ENCODE data around the gene RER1. TPM values are rescaled to one million over a fixed set of nuclear protein-coding genes. Genes with fewer than 3 reads are reported as not detected.

The RER1 gene
- total RNA-seq, 2 experiments from 2014 or later = 161 to 176 TPM

DNA sequence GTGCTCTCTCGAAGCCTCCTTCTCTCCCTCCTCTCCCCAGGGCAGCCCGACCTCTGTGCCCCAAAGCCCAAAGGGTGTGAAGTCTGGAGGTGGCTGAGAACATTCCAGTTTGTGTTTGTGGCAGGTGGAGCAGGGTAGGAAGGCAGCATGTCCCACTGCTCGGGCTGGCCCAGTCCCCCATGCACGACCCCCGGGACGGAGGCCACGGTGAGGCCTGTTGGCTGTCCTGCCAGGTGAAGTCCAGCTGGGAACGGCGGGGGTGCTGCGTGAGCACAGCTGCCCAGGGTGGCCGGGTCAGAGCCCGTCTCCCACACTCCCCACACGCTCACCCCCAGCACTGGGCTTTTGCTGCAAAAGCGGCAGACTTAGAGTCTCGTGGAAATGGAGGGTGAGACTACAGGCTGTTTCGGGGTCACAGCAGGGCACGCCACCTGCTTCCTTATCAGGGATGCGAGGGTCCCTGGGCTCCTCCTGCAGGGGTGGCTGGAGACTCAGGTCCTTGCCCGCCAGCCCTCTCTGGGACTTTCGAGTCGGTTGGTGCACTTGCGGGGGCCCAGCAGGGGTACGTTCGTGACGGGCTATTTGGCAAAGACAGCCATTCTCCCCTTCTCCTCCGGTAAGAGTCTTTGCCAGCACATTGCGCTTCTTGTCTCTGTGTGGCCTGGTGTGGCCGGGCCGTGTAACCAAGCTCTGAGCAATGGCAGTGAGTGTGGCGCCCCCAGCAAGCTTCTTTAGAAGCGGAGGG is 40.6 kb upstream of the RER1 start:
- H3K4me1 Mint-ChIP-seq = no peaks in the 10 kb centered on the region
- no peaks in the 10 kb centered on the region for H3K27me3 Mint-ChIP-seq
- H3K9me3 Mint-ChIP-seq = no peaks in the 10 kb centered on the region
- no peaks in the 10 kb centered on the region for H3K36me3 Mint-ChIP-seq
- DNase-seq = no peak
- no peak overlapping the region for H3K27ac Mint-ChIP-seq
- H3K4me3 Mint-ChIP-seq = no peak overlapping the region

DNA sequence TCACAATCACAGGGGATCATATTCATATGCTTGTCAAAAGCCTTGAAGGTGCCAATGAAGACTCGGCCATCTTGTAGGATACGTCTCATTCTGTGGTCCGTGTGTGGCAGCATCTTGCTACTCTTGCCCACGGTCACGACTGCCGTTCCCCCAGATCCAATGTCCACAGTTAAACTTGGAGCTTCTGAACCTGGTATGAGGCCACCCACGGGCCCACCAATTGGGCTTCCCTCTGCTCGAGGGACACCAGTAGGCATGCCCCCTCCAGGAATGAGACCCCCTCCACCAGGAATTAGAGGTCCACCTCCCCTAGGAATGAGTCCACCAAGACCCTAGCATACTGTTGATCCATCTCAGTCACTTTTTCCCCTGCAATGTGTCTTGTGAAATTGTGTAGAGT is 39.9 kb upstream of the RER1 start:
- no peaks in the 10 kb centered on the region for H3K36me3 Mint-ChIP-seq
- no peaks in the 10 kb centered on the region for H3K9me3 Mint-ChIP-seq
- H3K4me3 Mint-ChIP-seq = no peak overlapping the region
- no peaks in the 10 kb centered on the region for H3K27me3 Mint-ChIP-seq
- no peak overlapping the region for H3K27ac Mint-ChIP-seq
- no peak for DNase-seq
- no peaks in the 10 kb centered on the region for H3K4me1 Mint-ChIP-seq

DNA sequence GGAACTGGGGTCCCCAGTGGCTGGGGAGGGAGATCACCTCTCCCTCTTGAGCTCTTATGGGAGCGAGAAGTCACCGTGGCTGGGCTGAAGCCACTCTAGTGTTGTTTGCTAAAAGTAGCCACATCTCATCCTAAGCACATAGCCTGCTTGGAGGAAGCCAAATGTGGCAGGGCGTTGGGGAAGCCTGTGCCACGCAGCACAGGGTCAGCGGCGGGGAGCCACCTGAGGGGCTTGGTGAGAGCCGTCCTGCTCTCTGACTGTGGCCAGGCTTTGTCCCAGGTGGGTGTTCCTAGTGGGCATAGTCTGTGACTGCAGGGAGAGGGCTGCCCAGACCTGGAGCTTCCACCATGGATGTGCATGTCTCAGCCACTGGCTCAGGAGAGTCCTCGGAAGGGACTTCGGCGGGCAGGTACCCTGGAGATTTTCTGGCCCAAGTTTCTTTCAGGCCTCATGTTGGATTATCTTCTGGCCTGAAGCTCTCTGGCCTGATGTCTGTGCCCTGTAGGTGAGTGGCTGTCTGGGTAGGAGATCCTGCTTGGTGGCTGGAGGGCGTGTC is 39.2 kb upstream of the RER1 start:
- Mint-ChIP-seq H3K27me3 (no peaks in the 10 kb centered on the region), H3K27ac (no peak overlapping the region), H3K36me3 (no peaks in the 10 kb centered on the region), H3K4me1 (no peaks in the 10 kb centered on the region), H3K4me3 (no peak overlapping the region), H3K9me3 (no peaks in the 10 kb centered on the region)
- no peak for DNase-seq

DNA sequence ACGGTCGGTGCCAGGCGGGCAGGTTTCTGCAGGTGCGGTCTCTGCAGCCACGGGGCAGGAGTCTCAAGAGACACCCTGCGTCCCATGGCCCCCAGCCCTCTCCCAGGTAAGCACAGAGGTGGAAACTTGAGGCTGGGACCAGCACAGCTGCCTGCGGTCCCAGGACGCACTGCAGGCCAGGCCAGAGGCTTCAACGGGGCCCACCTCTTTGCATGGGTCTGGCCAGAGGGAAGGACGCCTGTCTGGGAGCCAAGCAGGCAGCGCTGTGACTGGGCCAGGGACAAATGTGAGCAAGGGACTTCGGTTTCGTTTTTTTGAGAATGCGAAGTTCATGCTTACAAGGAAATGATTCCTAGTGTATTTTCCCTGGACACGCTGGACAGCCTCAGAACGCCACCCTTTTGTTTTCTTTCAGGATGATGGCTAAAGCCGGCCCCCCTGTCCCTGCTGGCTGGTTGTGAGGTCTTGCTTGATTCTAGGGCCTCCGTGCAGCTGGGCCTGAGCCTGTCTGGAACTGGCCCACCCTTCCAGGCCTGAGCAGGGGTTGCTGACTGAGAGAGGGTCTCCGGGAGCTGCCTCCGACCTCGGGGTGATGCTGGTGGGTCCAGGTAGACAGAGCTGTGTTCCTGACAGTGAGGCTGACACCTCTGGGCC is 38.6 kb upstream of the RER1 start:
- Mint-ChIP-seq H3K36me3 (no peaks in the 10 kb centered on the region), H3K9me3 (no peaks in the 10 kb centered on the region), H3K4me1 (no peaks in the 10 kb centered on the region), H3K27me3 (no peaks in the 10 kb centered on the region), H3K27ac (no peak overlapping the region), H3K4me3 (no peak overlapping the region)
- no peak for DNase-seq

DNA sequence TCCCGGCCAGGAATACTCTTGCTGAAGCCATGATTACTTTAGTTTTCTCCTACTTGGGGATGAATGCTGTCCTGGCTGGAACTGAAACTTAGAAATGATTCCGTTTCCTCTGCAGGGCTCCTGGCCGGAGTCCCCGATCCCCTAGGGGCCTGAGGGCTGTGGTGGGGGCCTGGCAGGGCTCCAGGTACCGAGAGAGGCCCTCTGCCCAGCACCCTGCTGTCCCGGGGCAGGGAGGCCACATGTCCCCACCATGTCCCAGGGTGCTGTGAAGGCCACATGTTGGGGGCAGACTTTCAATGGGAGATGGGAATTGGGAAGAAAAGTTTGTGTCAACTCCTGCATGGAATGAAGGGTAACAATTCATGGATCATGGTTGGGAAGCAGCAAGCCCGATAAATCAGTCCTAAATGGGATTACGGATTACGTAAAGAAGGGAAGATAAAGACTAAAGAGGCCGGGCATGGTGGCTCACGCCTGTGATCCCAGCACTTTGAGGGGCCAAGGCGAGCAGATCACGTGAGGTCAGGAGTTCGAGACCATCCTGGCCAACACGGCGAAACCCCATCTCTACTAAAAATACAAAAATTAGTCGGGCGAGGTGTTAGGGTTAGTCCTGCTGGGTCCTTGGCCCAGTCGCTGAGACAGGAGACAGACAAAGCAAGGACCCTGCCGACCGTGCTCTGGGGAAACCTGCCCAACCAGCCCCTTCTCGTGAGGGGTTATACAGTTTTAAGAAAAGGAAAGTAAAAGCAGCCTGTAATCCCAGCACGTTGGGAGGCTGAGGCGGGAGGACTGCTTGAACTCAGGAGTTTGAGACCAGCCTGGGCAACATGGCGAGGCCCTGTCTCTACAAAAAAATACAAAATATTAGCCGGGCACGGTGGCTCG is 37.8 kb upstream of the RER1 start:
- no peak overlapping the region for H3K27ac Mint-ChIP-seq
- H3K27me3 Mint-ChIP-seq = no peaks in the 10 kb centered on the region
- no peak overlapping the region for H3K4me3 Mint-ChIP-seq
- H3K4me1 Mint-ChIP-seq = no peaks in the 10 kb centered on the region
- no peaks in the 10 kb centered on the region for H3K9me3 Mint-ChIP-seq
- H3K36me3 Mint-ChIP-seq = no peaks in the 10 kb centered on the region
- DNase-seq = no peak

DNA sequence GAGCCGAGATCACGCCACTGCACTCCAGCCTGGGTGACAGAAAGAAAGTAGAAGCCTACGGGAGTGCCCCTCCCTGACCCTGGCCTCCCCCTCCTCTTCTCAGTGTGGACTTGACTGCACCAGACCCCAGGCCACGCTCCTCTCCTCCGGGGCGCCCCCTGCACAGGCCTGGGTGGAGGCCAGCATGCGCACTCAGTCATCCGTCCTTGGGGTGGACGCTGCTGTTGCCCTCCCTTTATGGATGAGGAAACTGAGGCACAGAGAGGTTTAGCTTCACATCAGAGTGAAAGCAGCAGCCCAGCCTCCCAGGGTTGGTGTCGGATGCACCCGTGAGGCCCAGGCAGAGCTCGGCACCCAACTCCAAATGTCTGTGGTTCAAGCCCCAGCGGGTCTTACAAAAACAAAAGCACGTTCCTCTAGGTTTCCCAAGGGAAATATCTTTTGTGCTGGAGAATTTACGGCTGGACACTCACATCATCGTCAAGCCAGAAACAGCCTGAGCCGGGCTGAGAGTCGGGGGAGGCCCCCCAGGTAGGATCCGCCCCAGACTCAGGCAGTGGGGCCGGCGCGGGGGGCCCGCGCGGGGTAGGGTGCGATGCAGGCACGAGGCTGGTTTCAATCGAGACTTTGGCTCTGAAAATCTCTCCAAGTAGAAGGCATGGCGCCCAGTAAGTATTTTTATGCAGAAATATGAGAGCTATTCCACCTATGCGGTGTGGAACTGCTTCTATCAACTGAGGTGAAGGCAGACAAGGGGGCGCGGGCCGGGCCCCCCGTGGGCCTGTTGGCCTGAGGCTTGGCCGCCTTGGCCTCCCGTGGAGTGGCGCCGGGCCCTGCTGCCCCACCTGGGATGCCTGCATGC is 36.9 kb upstream of the RER1 start:
- Mint-ChIP-seq H3K4me1 (no peaks in the 10 kb centered on the region), H3K36me3 (no peaks in the 10 kb centered on the region), H3K4me3 (no peak overlapping the region), H3K27ac (no peak overlapping the region), H3K9me3 (no peaks in the 10 kb centered on the region), H3K27me3 (no peaks in the 10 kb centered on the region)
- no peak for DNase-seq

DNA sequence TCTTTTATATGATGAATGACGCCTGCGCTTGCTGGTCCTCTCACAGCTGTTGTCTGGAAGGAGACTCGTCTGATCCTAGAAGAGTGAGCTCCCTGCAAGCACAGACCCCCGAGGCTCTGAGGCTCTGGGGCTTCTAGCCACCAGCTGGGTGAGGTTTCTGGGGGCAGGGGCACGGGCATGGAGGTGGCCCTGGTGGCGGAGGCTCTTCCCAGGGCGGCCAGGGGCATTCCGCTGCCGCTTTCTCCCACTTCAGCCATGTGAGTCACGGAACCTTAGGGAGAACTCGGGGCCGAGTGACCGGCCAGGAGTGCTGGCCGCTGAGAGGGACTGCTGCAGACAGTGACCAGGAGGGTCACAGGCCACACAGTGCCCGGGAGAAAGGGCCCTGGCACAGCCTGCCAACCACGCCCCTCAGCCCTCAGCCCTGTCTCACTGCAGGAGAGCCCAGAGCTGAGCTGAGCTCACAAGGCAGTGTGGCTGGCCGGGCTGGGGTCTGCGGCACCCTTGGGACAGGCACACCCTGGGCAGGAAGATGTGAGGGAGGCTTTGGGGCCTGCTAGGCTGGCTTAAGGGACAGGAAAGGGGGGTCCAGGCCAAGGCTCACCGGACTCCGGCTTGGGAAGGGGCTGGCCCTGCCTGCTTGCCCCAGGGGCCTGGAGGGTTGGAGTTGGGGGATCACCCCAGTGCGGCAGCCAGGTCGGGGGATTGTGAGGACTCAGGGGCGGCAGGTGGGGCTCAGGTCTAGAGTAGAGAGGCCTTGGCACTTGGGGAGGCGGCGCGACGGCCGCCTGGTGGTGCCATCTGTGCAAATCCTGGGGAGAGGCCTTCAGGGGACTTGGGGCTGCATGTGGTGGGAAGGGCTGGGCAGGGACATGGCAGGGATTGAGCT is 36.0 kb upstream of the RER1 start:
- H3K36me3 Mint-ChIP-seq = no peaks in the 10 kb centered on the region

DNA sequence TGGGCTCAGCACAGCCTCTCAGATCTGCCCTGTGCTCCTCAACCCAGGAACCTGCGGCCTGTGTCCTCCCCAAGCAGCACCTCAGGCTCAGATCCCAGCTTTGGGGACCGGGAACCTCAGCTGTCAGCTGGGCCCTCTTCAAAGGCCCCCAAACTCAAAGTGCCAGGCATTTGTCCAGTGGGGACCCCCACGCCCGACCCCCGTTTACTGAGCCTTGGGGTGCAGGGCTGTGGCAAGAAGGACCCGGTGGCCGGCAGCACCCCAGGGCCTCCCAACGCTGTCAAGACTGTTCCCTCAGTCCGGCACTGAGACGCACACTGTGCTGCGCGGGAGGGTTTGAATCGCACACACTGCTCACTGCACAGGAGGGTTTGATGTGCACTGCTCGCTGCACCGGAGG is 35.2 kb upstream of the RER1 start:
- Mint-ChIP-seq H3K4me1 (no peaks in the 10 kb centered on the region), H3K4me3 (no peak overlapping the region), H3K9me3 (no peaks in the 10 kb centered on the region), H3K36me3 (no peaks in the 10 kb centered on the region), H3K27me3 (no peaks in the 10 kb centered on the region), H3K27ac (no peak overlapping the region)
- DNase-seq = no peak

More for the DNA sequence above, 36.0 kb upstream of the RER1 start:
- no peak for DNase-seq
- Mint-ChIP-seq H3K9me3 (no peaks in the 10 kb centered on the region), H3K4me3 (no peak overlapping the region), H3K27ac (no peak overlapping the region), H3K27me3 (no peaks in the 10 kb centered on the region), H3K4me1 (no peaks in the 10 kb centered on the region)

DNA sequence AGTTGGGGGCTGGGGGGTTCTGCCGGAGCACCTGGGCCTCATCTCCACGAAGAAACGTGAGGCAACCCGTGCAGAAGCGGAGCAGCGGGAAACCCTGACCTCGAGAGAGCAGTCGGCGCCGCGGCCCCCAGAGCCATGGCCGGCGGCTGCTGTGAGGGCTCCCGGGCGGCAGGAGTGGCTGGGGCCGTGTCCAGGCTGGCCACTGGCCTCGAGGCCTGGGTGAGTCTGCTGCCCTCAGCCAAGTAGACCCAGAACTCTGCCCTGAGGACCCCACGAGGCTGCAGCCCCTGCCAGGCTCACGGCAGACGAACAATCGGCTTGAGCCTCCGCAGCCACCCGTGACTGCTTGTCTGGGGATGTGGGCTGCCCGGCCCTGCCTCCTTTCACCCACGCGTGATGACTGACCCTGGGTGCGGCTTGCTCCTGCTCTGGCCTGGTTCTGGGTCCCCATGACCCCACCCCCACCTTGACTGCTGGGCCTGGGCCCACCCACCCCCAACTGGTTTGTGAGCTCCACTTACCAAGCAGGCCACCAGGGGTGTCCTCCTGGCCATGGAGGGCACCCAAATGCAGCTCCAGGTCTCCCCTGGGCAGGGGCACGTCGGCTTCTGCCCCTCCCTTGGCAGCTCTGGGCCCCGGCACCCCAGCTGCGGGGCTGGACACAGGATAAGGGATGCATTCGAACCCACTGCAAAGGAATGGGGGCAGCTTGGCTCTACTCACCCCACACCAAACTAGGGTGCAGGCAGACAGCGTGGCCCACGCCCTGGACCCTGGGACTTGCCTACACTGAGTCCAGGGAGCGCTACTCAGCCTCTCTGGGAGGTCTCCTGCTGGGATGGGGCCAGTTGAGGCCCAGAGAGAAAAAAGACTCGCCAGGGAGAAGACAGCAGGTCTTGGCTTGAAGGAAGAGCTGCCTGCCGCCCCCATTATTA is 34.5 kb upstream of the RER1 start:
- peaks cover 2% of the 10 kb centered on the region for H3K36me3 Mint-ChIP-seq
- no peak overlapping the region for H3K27ac Mint-ChIP-seq

DNA sequence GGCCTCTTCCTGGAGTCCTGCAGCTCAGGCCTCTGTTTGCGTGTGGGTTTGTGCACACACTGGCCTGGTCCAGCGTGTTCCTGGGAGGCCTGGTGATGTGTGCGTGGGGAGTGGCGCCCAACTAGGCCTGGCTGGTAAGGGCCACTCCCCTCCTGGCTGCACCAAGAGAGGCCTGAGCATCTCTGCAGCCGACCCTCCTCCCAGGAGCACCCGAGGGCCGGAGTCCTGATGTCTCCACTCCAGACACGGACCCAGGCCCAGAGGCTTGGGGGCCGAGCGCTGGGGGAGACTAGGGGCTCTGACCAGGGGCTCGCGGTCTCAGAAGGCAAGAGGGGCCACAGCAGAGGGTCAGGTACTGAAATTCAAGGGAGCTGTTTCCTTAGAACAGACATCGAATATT is 33.6 kb upstream of the RER1 start:
- Mint-ChIP-seq H3K36me3 (peaks cover 2% of the 10 kb centered on the region), H3K4me1 (no peaks in the 10 kb centered on the region), H3K9me3 (peaks cover under 1% of the 10 kb centered on the region), H3K27ac (no peak overlapping the region), H3K27me3 (no peaks in the 10 kb centered on the region), H3K4me3 (no peak overlapping the region)
- DNase-seq = no peak

More for the DNA sequence above, 34.5 kb upstream of the RER1 start:
- Mint-ChIP-seq H3K27me3 (no peaks in the 10 kb centered on the region), H3K4me3 (no peak overlapping the region), H3K9me3 (no peaks in the 10 kb centered on the region), H3K4me1 (no peaks in the 10 kb centered on the region)
- no peak for DNase-seq

DNA sequence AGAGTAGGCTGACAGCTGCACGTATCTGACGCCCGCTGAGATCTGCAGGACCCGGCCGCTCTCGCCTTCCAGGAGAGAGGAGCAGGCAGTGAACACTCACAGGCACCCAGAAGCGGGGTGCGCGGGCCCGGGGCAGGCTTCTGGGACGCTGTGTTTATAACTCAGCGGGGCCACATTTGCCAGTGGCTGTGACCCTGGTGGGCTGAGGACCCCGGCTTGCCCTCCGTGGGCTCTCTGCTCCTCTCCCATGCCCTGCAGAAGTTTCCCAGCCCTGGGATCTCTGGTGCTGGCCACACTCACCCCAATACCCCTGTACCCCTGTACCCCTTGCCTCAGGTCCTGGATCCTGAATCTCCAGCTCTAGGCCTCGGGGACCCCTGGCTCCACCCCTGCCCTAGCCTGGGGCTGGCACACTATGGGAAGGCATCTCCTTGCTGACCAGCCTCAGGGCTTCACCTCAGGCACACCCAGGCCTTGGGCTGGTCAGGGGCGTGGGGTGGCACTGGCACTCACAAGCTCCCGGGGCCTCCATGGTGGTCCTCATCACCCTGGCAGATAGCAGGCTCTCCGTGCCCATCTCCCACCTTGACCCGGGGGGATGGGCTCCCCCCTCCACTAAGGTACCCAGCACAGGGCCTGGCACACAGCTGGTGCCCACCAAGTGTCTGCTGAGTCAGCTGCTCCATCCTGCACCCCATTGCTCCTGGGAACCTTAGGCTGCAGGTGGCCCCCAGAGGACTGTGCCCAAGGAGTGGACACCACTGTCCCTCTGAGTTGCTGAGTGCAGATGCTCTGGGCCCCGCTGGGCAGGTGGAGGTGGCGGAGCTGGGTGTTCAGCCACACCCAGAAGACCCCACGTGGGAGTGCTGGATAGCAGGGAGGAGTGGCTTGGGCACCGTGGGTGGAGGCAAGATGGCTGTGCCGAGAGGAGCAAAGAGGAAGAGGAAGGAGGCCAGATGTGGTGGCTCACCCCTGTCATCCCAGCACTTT is 32.7 kb upstream of the RER1 start:
- Mint-ChIP-seq H3K4me1 (no peaks in the 10 kb centered on the region), H3K27ac (no peak overlapping the region), H3K4me3 (no peak overlapping the region), H3K9me3 (peaks cover 6% of the 10 kb centered on the region), H3K36me3 (peaks cover 5% of the 10 kb centered on the region), H3K27me3 (no peaks in the 10 kb centered on the region)
- DNase-seq = no peak

Data from activated naive CD8-positive, alpha-beta T cell treated with anti-CD3 and anti-CD28 coated beads for 36 hours (primary cell).